HepG2 (cell line): ENCODE results near the gene LHPP. TPM values are rescaled to one million over a fixed set of nuclear protein-coding genes. Genes with fewer than 3 reads are reported as not detected.

Source experiments
- ATAC-seq: fragments of 200-7000 bp; cut with Tn5 transposase; 3 replicates; pipeline ENCODE4 v1.9.1; 2020; ENCODE audit warnings: mild to moderate bottlenecking, moderate library complexity
- BruUV-seq: library from RNA; stranded (reverse); fragments of 400-500 nt; replicated peaks from 2 replicates; lab custom pipeline; 2021; lab: Mats Ljungman, UMichigan
- CTCF ChIA-PET: fragments of 300-600 bp; formaldehyde crosslinking; extraction: SDS; loops from one replicate; lab custom pipeline; 2021; ENCODE audit warnings: low total read pairs, inconsistent platforms, low intra/inter-chr PET ratio; lab: Yijun Ruan, JAX
- POLR2A ChIA-PET: fragments of 350-600 bp; sonication (Branson Sonifier 250); formaldehyde crosslinking; loops from one replicate; lab custom pipeline; 2020; ENCODE audit warnings: antibody characterized with exemption, inconsistent platforms; lab: Yijun Ruan, JAX
- DNase-seq: peaks from one replicate; pipeline ENCODE4 v3.0.0-alpha.2; 2015; ENCODE audit warnings: low spot score
- FAIRE-seq: peaks from 3 replicates; lab custom pipeline; 2011; peaks lifted over from hg19 to GRCh38; lab: Jason Lieb, UNC
- H2AFZ ChIP-seq: one replicate; pipeline ENCODE4 v1.6.1; 2011; ENCODE audit warnings: low read length, inconsistent platforms
- H3K27ac ChIP-seq: fragments of 300-600 bp; 3 replicates; pipeline ENCODE4 v1.8.0; 2011; ENCODE audit warnings: mixed run types, mild to moderate bottlenecking, mixed read lengths, low read length, inconsistent platforms; ENCODE audit not compliant: insufficient read depth; ENCODE audit errors: extremely low read length
- H3K27me3 ChIP-seq, 2 experiments: fragments of 200-600 bp in 1 of 2; 2 replicates in 1 of 2; 3 replicates in 1 of 2; pipeline versions ENCODE4 v1.6.0 to v1.8.0; 2011; ENCODE audit warnings: low read length in 2 of 2, mild to moderate bottlenecking in 2 of 2, moderate library complexity in 2 of 2, inconsistent platforms in 1 of 2; ENCODE audit not compliant: insufficient read depth in 2 of 2, control insufficient read depth in 1 of 2
- H3K36me3 ChIP-seq, 2 experiments: fragments of 200-600 bp in 1 of 2; replicated peaks in 1 of 2; 2 replicates in 1 of 2; 3 replicates in 1 of 2; pipeline versions ENCODE4 v1.5.1 to v1.8.0; 2011; ENCODE audit warnings: low read length in 2 of 2, inconsistent platforms in 1 of 2; ENCODE audit not compliant: insufficient read depth in 2 of 2, control insufficient read depth in 1 of 2
- H3K4me1 ChIP-seq: 2 replicates; pipeline ENCODE4 v1.5.1; 2012; ENCODE audit warnings: low read length, inconsistent platforms; ENCODE audit not compliant: insufficient read depth
- H3K4me2 ChIP-seq: 2 replicates; pipeline ENCODE4 v1.6.0; 2011; ENCODE audit warnings: low read depth, low read length, inconsistent platforms
- H3K4me3 ChIP-seq, 3 experiments: fragments of 200-600 bp in 1 of 3; sonication (generic), shearing (Covaris generic) in 1 of 3; replicated peaks in 1 of 3; 2 replicates each; pipeline ENCODE4 v1.5.1; 2011 to 2016; ENCODE audit warnings: low read length in 3 of 3, inconsistent platforms in 2 of 3, low read depth in 2 of 3, mild to moderate bottlenecking in 2 of 3, control low read depth in 1 of 3, mixed read lengths in 1 of 3; ENCODE audit not compliant: insufficient read depth in 1 of 3
- H3K79me2 ChIP-seq: one replicate; pipeline ENCODE4 v1.6.1; 2011; ENCODE audit warnings: low read length, inconsistent platforms; ENCODE audit not compliant: insufficient read depth
- H3K9ac ChIP-seq: 2 replicates; pipeline ENCODE4 v1.6.0; 2011; ENCODE audit warnings: mild to moderate bottlenecking, low read depth, low read length, inconsistent platforms; ENCODE audit not compliant: insufficient read depth
- H3K9me3 ChIP-seq: 2 replicates; pipeline ENCODE4 v1.5.1; 2012; ENCODE audit warnings: mild to moderate bottlenecking, low read length
- H4K20me1 ChIP-seq: 2 replicates; pipeline ENCODE4 v1.6.0; 2011; ENCODE audit warnings: inconsistent platforms, mild to moderate bottlenecking, low read length, moderate library complexity; ENCODE audit not compliant: insufficient read depth
- ATF3 ChIP-seq: sonication (generic); formaldehyde crosslinking; IDR thresholded peaks from 2 replicates; pipeline ENCODE4 v1.4.0; 2020; ENCODE audit warnings: missing genetic modification reagents
- CCAR2 ChIP-seq: fragments of 200-400 bp; formaldehyde crosslinking; optimal IDR thresholded peaks from 2 replicates; pipeline ENCODE3; 2018; ENCODE audit warnings: low read depth, mild to moderate bottlenecking, low read length, moderate library complexity
- E2F5 ChIP-seq: sonication (generic); formaldehyde crosslinking; conservative IDR thresholded peaks from 2 replicates; pipeline ENCODE4 v1.4.0; 2020; ENCODE audit warnings: missing genetic modification reagents
- GATAD1 ChIP-seq: IDR thresholded peaks from 2 replicates; pipeline ENCODE4 v1.6.1; 2016; ENCODE audit warnings: missing genetic modification reagents, missing compliant biosample characterization
- JUN ChIP-seq: sonication (generic); formaldehyde crosslinking; IDR thresholded peaks from 2 replicates; pipeline ENCODE4 v1.4.0; 2020; ENCODE audit warnings: mild to moderate bottlenecking, missing genetic modification reagents
- MNT ChIP-seq: fragments of 450-650 bp; IDR thresholded peaks from 2 replicates; pipeline ENCODE4 v1.6.1; 2016
- MXD1 ChIP-seq: sonication (generic); formaldehyde crosslinking; IDR thresholded peaks from 2 replicates; pipeline ENCODE4 v1.4.0; 2020; ENCODE audit warnings: mild to moderate bottlenecking, missing genetic modification reagents
- NONO ChIP-seq, 2 experiments: fragments of 450-650 bp in 1 of 2; sonication (generic) in 1 of 2; formaldehyde crosslinking in 1 of 2; IDR thresholded peaks in 1 of 2; conservative IDR thresholded peaks in 1 of 2; 2 replicates each; pipeline versions ENCODE4 v1.6.1 to v1.8.0; 2017 to 2022; ENCODE audit warnings: mild to moderate bottlenecking in 1 of 2, missing genetic modification reagents in 1 of 2, moderate library complexity in 1 of 2
- TGIF2 ChIP-seq: IDR thresholded peaks from 2 replicates; pipeline ENCODE4 v1.6.1; 2016; ENCODE audit warnings: control low read depth, missing compliant biosample characterization
- ZMYM3 ChIP-seq: sonication (generic); formaldehyde crosslinking; IDR thresholded peaks from 2 replicates; pipeline ENCODE4 v1.5.1; 2020; ENCODE audit warnings: mild to moderate bottlenecking, missing genetic modification reagents
- ZNF550 ChIP-seq: sonication (generic); formaldehyde crosslinking; IDR thresholded peaks from 2 replicates; pipeline ENCODE4 v1.4.0; 2020; ENCODE audit warnings: mild to moderate bottlenecking, missing genetic modification reagents, borderline replicate concordance
- ZNF768 ChIP-seq: sonication (generic); formaldehyde crosslinking; IDR thresholded peaks from 2 replicates; pipeline ENCODE4 v1.4.0; 2020; ENCODE audit warnings: missing genetic modification reagents
- WGBS: methylation state at CpG from one replicate; pipeline ENCODE4 v1.1.6; 2017; ENCODE audit warnings: low lambda C conversion rate; 5-methylcytosine and 5-hydroxymethylcytosine counted together
- in situ Hi-C: cut with HindIII; loops from 2 replicates; pipeline ENCODE4 v1.10.0; 2017; ENCODE audit warnings: low pct_unique_long_range_greater_than_20kb; ENCODE audit not compliant: extremely low pct_ligation_motif_present
- intact Hi-C: fragments of 100-400 bp; cut with micrococcal nuclease; formaldehyde crosslinking; loops from one replicate; pipeline ENCODE4 v1.10.0; 2022; ENCODE audit not compliant: unreplicated experiment
- polyA plus RNA-seq, 8 experiments: library from polyadenylated mRNA; depleted of rRNA in 3 of 8; stranded (reverse) in 7 of 8; unstranded in 1 of 8; fragments of >200 nt; fragmentation: Illumina TruSeq in 4 of 8; extraction: Trizol in 4 of 8; gene quantifications; 2 replicates each; pipeline versions ENCODE4 v1.2.1 to v1.2.3, GENCODE V29; 2011 to 2016; ENCODE audit warnings: low read depth in 4 of 8, missing spikeins in 1 of 8, mixed read lengths in 1 of 8; ENCODE audit not compliant: insufficient read depth in 1 of 8
- total RNA-seq, 5 experiments: library from RNA; depleted of rRNA; stranded (reverse); fragments of >200 nt; fragmentation: Illumina TruSeq; extraction: Trizol; gene quantifications; 2 replicates each; pipeline ENCODE4 v1.2.3, GENCODE V29; 2016; ENCODE audit warnings: low read depth in 1 of 5

The LHPP gene
- total and polyA plus RNA-seq, 2 of the 13 experiments (the other 11 are each of a cell fraction or from before 2014, with no cell fraction given): 5.2 to 13.1 TPM

GRCh38 chr10:124524991-124525653 lies 63.5 kb downstream of the LHPP start:
- FAIRE-seq (no peak), ATAC-seq (no peak), DNase-seq (no peak)
- no TSS peak for BruUV-seq
- intact Hi-C loops (no loop called here), in situ Hi-C loops (no loop called here)
- H3K9me3 ChIP-seq: no peaks in the 10 kb centered on the region
- ChIA-PET POLR2A (no interaction called here), CTCF (no interaction called here)
- no peak overlapping the region for H3K27ac ChIP-seq
- no peak overlapping the region for H3K9ac ChIP-seq
- peaks cover 3% of the 10 kb centered on the region; the same call in 1 of the 2 replicates for H4K20me1 ChIP-seq
- no peaks in the 10 kb centered on the region for H3K79me2 ChIP-seq
- no peak overlapping the region for H3K4me3 ChIP-seq
- H3K4me2 ChIP-seq: no peak overlapping the region
- H3K36me3 ChIP-seq: no peaks in the 10 kb centered on the region
- H3K4me1 ChIP-seq: peaks cover 36% of the 10 kb centered on the region
- WGBS: 67% methylated on average over 21 of the region's 23 CpGs
- no peak overlapping the region for H2AFZ ChIP-seq
- H3K27me3 ChIP-seq: peaks cover 0 to 3% of the 10 kb centered on the region in 2 experiments; a peak in 1 of 5 replicates
- TF ChIP-seq MXD1 (CRISPR knock-in tag) (0 out of 2 replicates have a peak, but pooled peaks have one; percentile 31), ZNF550 (no peak)

- no peak overlapping the region for H3K4me3 ChIP-seq
- no peak overlapping the region for H3K4me2 ChIP-seq
- no peaks in the 10 kb centered on the region for H3K36me3 ChIP-seq
- WGBS: 87% methylated on average over 14 of the region's 20 CpGs
- H2AFZ ChIP-seq: no peak overlapping the region
- ATAC-seq (no peak), FAIRE-seq (no peak), DNase-seq (no peak)
- in situ Hi-C loops: no loop called here
- H3K27ac ChIP-seq: no peak overlapping the region
- POLR2A ChIA-PET: no interaction called here
- no peak overlapping the region for H3K9ac ChIP-seq
- H3K9me3 ChIP-seq: no peaks in the 10 kb centered on the region
- BruUV-seq: no TSS peak
- H3K27me3 ChIP-seq: peaks cover 0 to 3% of the 10 kb centered on the region in 2 experiments; a peak in 1 of 5 replicates
- TF ChIP-seq TGIF2 (CRISPR knock-in tag) (no peak), GATAD1 (no peak), CCAR2 (no peak), ZMYM3 (CRISPR knock-in tag) (peak; percentile 46; the same call in 1 of the 2 replicates), E2F5 (CRISPR knock-in tag) (no peak), ZNF768 (CRISPR knock-in tag) (peak; percentile 96), NONO (IDR thresholded peaks at IDR 0.05) (no peak), NONO (CRISPR knock-in tag; conservative IDR thresholded peaks at IDR 0.05) (no peak), MNT (peak; percentile 50), ATF3 (no peak), JUN (CRISPR knock-in tag) (no peak)
- no peaks in the 10 kb centered on the region for H3K79me2 ChIP-seq
- CTCF ChIA-PET: no interaction called here
- H3K4me1 ChIP-seq: peaks cover 45% of the 10 kb centered on the region
- peaks cover 3% of the 10 kb centered on the region; the same call in 1 of the 2 replicates for H4K20me1 ChIP-seq
- intact Hi-C loops: no loop called here
Measured at GRCh38 chr10:124525751-124526600, 64.4 kb downstream of the LHPP start.
